GM19025 (cell line): ENCODE measurements around the gene OGDHL.
"Not testable (repeated sequence)": the region's sequence is repeated elsewhere in the genome, so short reads cannot be mapped to it uniquely, and the experiment has no call there.

Experiments
- ATAC-seq: cut with Tn5 transposase; IDR thresholded peaks from one replicate; pipeline ENCODE4 v1.9.1; 2021; ENCODE audit warnings: mild to moderate bottlenecking, low read depth, moderate library complexity; ENCODE audit not compliant: unreplicated experiment

The OGDHL gene

GRCh38 chr10:49758249-49758930, 3.7 kb downstream of the OGDHL start:
- ATAC-seq: no peak

- no peak for ATAC-seq
Measured at GRCh38 chr10:49756641-49757040, 5.5 kb downstream of the OGDHL start.

- ATAC-seq: no peak
Measured at GRCh38 chr10:49756031-49756430, 6.1 kb downstream of the OGDHL start.

- ATAC-seq: not testable (repeated sequence)
Measured at GRCh38 chr10:49754951-49755350, 7.2 kb downstream of the OGDHL start.

- no peak for ATAC-seq
Measured at GRCh38 chr10:49752584-49752983, 9.5 kb downstream of the OGDHL start.

- no peak for ATAC-seq
Measured at GRCh38 chr10:49751636-49752510, 10.2 kb downstream of the OGDHL start.

- ATAC-seq: no peak
Measured at GRCh38 chr10:49751216-49751615, 10.9 kb downstream of the OGDHL start.

- ATAC-seq: no peak
Measured at GRCh38 chr10:49750546-49750945, 11.6 kb downstream of the OGDHL start.

- ATAC-seq: no peak
Measured at GRCh38 chr10:49749556-49750491, 12.3 kb downstream of the OGDHL start.

GRCh38 chr10:49749144-49749543, 13.0 kb downstream of the OGDHL start:
- ATAC-seq: no peak

- ATAC-seq: no peak
Measured at GRCh38 chr10:49748006-49748405, 14.1 kb downstream of the OGDHL start.

GRCh38 chr10:49747303-49747646, 14.8 kb downstream of the OGDHL start:
- ATAC-seq: no peak

- no peak for ATAC-seq
Measured at GRCh38 chr10:49746626-49747302, 15.4 kb downstream of the OGDHL start.

GRCh38 chr10:49745756-49746155, 16.4 kb downstream of the OGDHL start:
- no peak for ATAC-seq

- ATAC-seq: no peak
Measured at GRCh38 chr10:49744924-49745605, 17.1 kb downstream of the OGDHL start.

- no peak for ATAC-seq
Measured at GRCh38 chr10:49744091-49744685, 17.9 kb downstream of the OGDHL start.

- ATAC-seq: no peak
Measured at GRCh38 chr10:49743464-49744075, 18.6 kb downstream of the OGDHL start.

GRCh38 chr10:49742683-49743463, 19.2 kb downstream of the OGDHL start:
- no peak for ATAC-seq
